ENCODE results near the gene GFER.

GFER gene

DNA sequence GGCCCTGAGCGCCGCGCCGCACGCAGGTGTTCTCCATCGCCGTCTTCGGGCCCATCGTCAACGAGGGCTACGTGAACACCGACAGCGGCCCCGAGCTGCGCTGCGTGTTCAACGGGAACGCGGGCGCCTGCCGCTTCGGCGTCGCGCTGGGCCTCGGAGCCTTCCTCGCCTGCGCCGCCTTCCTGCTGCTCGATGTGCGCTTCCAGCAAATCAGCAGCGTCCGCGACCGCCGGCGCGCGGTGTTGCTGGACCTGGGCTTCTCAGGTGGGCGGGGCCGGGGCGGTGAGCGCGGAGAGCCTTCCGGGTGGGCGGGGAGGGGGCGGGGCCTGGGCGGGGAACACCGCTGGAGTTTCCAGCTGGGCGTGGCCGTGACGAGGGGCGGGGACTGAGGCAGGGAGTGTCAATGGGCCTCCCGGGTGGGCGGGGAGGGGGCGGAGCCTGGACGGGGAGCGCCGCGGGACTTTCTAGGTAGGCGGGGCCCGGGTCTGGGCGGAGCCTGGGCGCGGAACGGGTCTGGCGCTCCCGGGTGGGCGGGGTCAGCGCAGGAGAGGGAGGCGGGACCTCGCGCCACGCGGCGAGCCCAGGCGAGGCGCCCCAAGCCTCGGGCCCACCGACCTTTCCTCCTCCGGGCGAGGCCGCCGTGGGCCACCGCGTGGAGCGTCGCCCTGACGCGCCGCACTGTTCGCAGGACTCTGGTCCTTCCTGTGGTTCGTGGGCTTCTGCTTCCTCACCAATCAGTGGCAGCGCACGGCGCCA lies 8.1 kb downstream of the GFER start:
- DNase-seq, result no peak

DNA sequence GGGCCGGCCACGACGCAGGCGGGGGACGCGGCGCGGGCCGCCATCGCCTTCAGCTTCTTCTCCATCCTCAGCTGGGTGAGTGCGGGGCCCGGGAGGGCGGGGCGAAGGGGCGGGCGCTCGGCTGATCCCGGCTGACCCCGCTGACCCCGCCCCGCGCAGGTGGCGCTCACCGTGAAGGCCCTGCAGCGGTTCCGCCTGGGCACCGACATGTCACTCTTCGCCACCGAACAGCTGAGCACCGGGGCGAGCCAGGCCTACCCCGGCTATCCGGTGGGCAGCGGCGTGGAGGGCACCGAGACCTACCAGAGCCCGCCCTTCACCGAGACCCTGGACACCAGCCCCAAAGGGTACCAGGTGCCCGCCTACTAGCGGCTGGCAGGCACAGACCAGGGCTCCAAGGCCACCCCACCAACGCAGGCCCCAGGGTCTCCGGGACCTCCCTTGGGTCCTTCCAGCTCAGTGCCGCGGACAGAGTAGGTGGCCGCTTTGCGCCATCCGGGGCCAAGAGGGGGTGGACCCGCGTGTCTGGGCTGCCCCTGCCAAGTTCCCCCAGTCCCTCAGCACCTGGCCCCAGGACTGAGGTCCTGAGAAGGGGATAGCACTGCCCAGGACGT lies 8.8 kb downstream of the GFER start:
- DNase-seq, result no peak

DNA sequence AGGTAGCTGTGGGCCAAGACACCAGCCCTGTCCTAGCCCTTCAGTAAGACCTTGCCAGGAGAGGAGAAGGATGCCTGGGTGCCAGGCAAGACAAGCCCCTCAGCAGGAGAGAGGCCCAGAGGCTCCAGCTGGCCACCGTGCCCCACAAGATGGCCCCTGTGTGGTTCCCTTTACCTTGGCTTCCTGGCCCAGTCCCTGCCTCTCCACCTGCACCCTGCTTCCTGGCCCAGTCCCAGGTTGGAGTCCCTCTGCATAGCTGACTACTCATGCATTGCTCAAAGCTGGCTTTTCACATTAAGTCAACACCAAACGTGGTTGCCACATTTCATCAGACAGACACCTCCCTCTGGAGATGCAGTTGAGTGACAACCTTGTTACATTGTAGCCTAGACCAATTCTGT lies 9.7 kb downstream of the GFER start:
- DNase-seq, result no peak

DNA sequence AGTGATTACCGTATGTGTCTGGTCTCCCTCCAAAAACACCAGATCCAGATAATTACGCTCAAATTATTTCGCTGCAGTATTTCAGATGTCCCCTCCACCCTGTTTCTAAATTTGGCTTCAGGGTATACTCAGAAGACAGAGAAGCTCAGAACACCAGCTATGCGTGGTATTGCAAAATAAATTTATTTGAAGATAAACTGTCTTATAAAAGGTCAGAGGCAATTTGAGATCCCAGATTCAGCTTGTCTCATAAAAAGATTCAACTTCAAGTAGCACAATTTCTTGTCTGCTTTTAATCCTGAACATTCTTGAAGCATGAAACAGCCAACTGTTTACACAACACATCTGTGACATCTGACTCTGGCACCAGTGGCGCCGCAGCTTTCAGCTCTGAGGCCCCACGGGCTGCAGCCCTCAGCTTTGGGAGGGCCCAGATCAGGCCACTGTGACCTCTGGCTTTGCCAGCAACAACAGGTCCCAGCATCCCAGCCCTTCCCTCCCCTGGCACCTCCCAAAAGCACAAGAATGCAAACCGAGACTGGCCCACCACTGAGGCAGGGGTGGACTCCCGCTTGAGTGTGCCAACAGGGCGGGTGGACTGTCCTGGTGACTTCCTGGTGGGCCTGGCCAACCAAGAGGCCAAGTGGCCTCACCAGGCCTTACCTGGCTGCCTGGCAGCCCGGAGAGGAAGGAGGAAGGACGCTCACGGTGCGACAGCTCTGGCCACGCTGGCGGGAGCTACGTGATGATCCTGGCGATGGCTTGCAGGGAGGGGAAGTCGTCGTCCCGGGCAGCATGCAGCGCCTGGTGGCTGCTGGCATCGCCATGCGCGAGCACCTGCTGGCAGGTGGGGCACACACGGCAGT lies 13.7 kb downstream of the GFER start:
- DNase-seq, result no peak

DNA sequence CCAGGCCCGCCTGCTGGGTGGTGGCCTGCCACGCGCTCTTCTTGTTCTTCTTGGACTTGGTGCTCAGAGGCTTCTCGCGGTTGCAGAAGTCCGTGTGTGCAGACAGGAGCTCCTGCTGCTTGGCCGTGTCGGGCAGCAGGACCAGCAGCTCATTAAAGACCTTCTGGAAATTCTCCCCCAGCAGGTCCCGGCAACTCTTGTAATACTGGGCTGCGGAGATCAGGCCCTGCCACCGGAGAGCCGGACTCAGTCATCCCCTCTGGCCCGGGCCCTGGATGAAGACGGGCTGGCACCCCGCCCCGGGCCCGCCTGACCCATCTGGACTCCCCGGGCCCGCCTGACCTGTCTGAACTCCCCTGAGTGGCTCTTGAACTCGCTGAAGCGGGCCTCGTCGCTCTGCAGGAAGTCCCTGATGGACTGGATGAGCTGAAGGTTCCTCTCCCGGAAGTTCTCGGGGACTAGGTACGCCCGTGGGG lies 14.4 kb downstream of the GFER start:
- no peak for DNase-seq

DNA sequence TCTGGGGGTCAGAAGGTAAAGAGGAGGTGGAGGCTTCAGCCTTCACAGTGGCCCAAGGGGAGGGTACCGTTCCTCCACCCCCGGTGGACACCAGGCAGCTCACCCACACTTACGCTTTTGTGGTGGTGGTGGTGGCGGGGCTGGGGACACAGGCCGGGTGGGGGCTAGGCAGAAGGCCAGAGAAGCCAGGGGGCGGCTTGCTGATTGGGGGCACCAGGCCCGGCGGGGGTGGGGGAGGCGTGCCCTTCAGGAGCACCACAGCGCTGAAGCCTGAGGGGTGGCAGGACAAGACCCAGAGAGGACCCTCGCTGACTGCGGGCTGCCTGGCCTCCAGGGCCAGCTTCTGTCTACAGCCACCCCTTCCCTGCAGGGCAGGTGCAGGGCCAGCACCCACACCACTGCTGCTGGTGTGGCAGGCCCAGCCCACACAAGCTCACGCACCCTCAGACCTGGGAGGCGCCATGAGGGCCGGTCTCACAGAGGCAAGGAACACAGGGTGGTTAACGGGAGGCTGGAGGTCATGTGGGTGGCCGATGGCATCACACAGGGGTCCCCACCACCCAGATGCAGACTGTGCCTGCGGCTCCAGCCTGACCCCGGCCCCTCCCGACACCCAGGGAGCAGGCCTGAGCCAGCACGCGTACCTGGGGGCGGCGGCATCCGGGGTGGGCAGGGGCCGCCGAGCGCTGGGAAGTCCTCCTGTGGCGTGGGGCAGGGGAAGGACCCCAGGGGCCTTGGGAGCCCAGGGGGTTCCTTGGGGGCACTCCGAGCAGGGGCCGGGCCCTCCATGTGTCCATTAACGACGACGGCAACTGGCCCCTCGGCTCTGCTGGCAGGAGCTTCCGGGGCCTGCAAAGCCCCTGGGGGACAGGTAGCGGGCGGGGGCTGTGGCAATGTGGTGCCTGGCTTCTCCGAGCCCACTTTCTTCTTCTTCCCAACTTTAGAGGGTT lies 15.1 kb downstream of the GFER start:
- DNase-seq, result no peak

DNA sequence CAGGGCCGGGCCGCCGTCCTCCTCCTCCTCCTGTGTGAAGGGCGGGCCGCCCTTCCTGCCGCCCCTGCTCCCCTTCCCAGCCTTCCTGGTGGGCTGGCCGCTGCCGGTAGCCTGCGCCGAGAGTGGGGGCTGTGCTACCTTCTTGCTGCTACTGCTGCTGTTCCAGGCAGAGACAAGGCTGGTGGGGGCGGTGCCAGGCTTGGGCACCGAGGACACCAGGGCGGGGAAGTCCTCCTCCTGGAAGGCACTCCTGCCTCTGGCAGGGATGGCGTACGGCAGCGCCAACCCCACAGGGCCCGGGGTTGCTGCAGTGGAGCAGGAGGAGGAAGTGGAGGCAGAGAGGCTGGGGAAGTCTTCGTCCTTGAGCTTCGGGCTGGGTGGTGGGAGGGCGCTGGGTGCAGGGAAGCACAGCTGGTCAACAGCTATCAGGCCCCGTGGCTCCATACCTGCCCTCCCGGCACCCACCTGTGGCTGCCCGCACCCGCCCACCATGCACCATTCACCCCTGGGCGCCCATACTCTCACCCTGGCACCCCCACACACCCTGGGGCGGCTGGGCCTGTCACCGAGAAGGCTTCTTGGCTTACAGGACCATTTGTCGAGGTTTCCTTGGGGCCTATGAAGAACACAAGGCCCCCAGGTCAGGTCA lies 16.0 kb downstream of the GFER start:
- no peak for DNase-seq

DNA sequence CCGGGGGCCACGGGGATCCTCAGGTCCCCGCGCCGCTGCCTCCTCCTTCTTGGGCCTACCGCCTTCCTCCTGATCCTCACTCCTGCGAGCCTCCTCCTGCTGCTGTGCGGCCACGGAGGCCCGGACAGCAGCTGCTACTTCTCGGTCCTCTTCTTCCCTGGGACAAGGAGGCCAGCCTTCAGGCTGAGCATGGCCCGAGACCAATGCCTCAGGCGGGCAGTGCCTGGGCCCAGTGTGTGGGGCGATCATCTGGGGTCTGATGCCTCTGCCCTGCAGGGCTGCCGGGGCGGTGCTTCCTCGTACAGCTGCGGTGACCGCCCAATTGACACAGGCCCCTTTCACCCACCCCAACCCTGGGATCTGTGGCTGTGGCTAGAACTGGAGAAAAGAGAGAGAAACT lies 17.0 kb downstream of the GFER start:
- DNase-seq, result no peak

DNA sequence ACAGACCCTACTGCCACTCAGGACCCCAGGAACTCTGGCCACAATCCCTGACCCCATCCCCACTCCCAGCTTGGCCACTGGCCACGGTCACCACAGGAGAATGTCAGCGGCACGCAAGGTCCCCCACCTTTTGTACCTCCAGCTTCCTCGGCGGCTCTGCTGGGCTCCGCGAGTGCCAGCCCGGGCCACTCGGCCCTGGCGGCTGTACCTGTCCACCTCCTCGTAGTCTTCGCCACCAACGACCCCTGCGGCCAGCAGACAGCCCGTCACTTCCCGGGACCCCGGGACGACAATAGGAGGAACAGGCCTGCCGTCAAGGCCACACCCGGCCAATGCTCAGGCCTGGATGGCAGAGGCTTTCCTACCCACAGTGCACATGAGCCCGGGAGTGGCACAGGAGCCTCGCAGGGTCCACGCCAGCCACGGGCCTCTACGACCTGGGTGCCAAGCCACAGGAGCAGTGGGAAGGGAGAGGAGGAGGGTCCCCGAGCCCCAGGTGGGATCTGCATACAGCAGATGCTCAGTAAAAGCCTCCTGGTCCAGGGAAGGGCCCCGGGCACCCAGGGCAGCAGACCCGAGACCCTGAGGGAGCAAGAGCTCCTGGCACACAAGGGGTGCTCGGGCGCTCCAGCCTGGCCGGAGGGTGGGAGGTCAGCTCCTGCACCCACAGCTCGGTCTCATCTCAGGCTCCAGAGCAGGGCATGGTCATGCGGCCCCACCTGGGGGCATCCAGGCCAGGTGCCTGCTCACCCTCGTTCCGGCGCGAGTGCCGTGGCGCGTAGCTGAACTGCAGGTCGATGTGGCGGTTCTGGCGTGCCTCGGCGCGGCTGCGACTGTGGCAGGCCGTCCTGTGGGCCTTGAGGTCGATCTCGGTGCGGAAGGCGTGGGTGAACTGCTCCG lies 17.7 kb downstream of the GFER start:
- DNase-seq, result no peak

DNA sequence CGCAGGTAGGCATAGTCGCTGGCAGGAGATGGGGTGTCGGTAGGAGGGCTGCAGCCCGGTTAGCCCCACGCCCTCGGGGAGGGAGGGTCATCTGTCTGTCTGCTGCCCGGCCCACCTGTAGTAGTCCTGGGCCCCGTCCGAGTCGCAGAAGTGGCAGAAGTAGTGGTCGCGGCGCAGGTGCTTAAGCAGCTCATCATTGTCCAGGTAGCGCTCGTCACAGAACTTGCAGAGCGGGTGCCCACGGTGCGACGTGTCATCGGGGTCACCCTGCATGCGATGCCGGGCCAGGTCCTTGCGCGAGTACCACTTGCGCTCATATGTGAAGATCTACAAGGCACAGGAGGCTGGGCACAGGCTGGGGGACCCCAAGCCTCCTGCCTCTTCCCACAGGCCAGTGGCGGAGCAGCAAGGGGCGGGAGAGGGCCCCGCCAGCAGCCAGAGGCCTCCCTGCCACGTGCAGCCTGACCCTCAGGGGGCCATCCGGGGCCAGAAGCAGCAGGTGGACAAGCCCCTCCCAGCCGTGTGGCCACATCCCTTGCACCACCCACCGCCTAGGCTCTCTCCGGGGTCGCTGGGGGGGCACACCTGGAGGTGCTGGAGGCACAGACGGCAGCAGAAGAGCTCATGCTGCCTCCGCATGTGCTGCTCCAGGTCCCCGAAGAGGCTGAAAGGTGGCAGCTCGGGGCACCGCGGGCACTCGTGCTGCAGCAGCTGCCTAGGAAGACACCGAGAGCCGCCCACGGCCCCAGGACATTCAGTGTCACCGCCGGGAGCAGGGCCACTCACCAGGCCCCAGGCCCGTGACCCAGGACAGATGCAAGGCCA lies 18.6 kb downstream of the GFER start:
- no peak for DNase-seq

DNA sequence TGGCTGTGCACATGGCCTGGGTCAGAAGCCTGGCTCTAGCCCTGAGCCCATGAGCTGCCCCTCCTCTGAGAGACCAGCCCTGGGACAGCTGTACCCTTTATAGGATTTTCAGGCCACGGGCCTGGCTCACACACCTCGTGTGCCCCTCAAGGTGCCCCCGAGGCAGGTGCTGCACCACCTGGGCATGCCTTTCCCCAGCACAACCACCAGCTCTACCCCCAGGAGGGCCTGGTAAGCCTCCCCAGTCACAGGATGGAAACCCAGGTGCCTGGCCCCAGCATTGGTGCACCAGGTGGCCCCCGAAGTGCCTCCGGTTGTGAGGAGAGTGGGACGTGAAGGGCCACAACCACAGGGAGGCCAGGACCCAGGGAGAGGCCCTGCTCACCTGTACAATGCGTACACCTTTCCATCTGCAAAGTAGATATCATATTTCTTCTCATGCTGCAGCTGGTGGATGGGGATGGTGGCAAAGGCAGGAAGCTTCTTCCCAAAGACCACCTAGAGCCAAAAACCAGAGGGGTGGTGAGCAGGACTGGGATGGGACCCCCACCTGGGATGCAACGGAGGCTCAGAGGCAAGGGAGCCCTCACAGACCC lies 19.3 kb downstream of the GFER start:
- DNase-seq, result no peak

DNA sequence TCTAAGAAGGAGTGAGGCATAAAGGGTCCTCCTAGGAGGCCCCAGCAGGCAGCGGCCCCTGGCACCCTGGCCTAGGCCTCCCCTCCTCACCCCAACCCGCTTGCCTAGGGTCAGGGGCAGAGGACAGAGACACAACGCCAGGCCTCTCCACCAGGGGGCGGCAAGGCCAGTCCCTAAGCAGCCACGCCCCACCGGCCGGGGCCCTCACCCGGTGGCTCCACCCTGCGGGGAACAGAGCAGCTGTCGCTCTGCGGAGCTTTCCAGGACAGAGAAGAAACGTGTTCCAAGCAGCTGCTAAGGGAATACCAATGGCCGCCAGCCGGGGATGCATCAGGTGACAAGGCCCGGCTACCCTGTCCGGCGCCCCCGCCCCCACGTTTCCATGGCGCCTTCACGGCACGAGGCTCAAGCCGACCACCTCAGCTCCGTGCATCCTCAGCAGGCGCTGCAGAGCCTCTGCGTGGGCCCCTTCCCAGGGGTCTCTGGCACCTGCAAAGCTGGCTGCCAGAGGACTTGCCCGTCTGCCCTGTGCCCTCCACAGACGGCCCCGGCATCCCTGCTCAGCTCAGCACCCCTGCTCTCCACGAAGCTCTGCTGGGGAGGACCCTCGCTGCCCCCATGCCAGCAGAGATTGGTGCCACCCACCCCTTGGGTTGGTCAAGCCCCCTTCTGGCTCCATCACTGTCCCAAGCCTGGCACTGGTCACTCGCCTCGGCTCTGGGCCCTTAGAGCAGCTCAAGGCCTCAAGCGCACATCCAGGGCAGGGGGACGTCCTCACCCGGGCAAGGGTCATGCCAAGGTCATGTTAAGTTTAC lies 20.0 kb downstream of the GFER start:
- DNase-seq, result peak; percentile 95

DNA sequence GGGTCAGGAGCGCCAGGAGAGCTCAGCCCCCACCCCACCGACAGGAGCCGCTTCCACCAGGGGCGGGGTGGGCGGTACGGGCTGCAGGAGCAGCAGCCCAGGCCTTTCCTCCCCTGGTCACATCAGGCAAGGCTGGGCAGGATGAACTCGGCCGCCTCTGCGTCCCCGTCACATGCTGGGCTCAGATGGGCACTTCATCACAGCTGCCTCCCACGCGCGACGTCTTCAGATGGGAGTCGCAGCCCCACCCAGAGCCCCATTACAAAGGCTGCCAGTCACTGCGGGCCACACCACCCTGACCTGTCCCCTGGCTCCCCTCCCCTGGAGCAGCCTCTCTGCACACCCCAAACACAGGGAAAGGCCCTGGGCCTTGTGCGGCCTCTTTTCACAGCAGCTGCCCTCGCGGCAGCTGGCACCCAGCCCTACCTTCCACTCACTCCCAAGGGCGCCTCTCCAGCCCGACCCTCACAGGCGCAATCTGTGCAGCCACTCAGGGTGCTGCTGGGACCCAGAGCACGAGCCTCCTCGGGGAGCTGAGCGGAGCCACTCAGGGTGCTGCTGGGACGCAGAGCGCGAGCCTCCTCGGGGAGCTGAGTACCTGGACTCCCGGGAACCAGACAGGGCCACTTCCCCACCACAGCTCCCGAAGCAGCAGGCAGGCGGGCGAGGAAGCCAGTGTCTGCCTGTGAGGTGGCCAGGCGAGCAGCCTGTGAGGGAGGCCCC lies 21.0 kb downstream of the GFER start:
- no peak for DNase-seq

DNA sequence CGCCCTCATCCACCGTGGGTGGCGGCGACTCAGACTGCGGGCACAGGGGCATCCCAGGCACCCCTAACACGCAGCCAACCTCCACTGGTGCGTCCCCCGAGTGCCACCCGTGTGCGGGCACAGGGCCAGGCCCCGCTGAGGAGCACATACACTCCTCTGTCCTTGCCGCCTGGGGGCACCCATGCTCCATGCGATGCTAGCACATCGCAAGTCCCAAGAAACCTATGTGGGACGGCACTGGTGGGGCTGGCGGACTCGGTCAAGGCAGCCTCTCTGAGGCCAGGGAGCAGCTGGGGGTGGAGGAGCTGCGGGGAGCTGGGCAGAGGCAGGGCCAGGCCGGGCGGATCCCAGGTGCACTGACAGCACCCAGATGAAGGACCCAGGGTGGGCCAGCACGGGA lies 21.7 kb downstream of the GFER start:
- no peak for DNase-seq

DNA sequence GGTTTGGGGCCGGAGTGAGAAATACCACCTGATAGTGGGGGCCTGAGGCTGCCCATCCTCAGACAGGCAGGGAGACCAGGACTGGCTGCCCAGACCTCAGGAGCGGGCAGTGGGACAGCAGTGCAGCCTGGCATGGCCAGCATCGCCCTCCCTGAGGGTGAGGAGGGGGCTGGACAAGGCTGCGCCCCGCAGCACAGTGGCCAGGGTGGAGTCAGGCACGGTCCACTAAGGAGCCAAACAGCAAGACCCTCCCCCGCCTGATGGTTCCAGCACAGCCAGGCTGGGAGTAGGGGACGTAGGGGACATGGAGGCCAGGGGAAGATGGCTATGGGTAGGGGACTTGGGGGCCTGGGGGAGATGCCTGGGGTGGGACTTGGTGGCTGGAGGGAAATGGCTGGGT lies 22.3 kb downstream of the GFER start:
- no peak for DNase-seq

DNA sequence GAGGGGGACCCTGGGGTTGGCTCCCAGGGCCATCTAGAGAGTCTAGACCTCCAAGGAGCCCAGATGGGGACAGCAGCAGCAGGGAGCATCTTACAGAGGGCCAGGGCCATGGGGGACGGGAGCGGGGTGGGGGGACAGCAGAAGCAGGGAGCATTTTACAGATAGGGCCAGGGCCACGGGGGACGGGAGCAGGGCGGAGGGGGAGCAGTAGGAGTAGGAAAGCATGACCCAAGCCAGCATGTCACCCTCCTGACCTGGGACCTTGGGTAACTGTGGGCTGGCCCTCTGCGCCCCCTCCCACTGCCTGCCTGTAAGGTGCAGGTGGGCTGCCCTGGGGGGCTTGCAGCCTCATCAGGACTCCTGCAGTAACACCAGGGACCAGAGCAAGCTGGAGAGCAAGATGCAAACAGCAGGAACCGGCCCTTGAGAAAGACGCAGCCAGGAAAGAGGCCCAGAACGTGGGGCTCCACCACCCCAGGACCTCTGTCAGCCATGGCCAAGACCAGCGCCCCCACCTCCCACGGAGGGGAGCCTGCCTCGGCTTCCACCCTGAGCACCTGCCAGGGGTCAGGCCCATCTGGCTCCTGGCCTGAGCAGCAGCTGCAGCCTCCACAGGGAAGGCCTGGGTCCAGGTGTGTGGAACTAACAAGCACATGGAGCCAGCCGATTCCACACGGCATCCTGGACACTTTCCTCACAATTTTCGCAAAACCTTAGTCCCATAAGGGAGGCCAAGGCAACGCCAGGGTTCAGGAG lies 23.3 kb downstream of the GFER start:
- no peak for DNase-seq

DNA sequence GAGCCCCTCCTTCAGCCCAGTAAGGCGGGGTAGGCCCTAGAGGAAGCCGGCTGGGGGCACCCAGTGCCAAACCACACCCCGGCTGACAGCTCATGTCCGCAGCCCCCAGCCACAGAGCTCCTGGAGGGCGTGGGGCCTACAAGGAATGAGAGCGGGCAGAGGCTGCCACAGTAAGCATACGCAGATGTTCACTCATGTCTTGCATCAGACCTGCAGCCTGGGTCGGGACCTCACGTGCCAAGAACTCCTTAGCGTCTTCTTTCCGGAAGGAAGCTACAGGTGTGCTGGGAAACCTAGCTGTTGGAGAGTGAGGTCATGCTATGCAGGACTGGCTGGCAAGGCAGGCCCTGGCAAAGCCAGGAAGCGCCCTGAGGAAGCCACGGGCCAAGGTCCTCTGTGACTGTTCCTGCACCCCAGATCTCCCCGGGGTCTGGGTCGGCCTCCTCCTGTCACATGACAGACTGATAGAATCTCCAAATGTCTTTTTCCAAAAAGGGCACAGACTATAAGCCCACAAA lies 24.1 kb downstream of the GFER start:
- DNase-seq, result no peak
